HUES48 (cell line): ENCODE measurements around the gene CPN2.

Experiments
- H3K27ac ChIP-seq: one replicate; pipeline ENCODE4 v1.7.0; 2013; ENCODE audit warnings: low read depth, low read length, inconsistent platforms
- H3K27me3 ChIP-seq: 2 replicates; pipeline ENCODE4 v1.6.1; 2013; ENCODE audit warnings: mild to moderate bottlenecking, low read length; ENCODE audit not compliant: control insufficient read depth, insufficient read depth
- H3K36me3 ChIP-seq: 2 replicates; pipeline ENCODE4 v1.6.1; 2013; ENCODE audit warnings: low read length; ENCODE audit not compliant: control insufficient read depth, insufficient read depth
- H3K4me1 ChIP-seq: 2 replicates; pipeline ENCODE4 v1.6.1; 2013; ENCODE audit warnings: mild to moderate bottlenecking, low read length; ENCODE audit not compliant: control insufficient read depth, insufficient read depth
- H3K4me3 ChIP-seq: 2 replicates; pipeline ENCODE4 v1.5.1; 2013; ENCODE audit warnings: mild to moderate bottlenecking, low read depth, low read length
- H3K9ac ChIP-seq: 2 replicates; pipeline ENCODE4 v1.6.1; 2013; ENCODE audit warnings: mild to moderate bottlenecking, low read depth, low read length, moderate library complexity
- H3K9me3 ChIP-seq: 2 replicates; pipeline ENCODE4 v1.6.1; 2013; ENCODE audit warnings: low read length; ENCODE audit not compliant: control insufficient read depth, insufficient read depth

Gene CPN2

DNA sequence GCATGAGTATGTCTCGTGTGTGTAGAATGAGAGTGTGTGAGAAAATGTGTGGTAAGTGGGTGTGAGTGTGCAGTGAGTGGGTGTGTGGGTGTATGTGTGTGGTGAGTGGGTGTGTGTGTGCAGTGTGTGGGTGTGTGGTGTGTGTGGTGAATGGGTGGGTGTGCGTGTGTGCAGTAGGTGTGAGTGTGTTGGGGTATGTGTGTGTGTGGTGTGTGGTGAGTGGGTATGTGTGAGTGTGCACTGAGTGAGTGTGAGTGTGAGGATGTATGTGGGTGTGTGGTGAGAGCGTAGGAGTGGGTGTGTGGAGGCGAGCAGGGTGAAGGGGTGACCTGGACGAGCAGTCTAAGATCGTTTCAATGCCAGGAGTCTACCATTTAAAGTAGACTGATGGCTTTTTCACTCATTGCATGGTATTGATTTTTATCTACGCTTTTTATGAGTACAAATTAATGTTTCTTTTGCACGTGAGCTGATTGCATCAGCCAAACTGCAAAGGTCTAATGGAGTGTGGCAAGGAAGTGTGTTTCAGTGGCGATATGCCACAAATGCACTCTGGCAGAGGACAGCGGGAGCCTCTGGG, 1.6 kb upstream of the CPN2 start:
- H3K36me3 ChIP-seq = no peaks in the 10 kb centered on the region
- H3K4me1 ChIP-seq = no peaks in the 10 kb centered on the region
- H3K9me3 ChIP-seq = no peaks in the 10 kb centered on the region
- no peaks in the 10 kb centered on the region; the same call in 1 of the 2 replicates for H3K27me3 ChIP-seq
- no peak overlapping the region for H3K27ac ChIP-seq
- H3K4me3 ChIP-seq = no peak overlapping the region
- H3K9ac ChIP-seq = no peak overlapping the region

DNA sequence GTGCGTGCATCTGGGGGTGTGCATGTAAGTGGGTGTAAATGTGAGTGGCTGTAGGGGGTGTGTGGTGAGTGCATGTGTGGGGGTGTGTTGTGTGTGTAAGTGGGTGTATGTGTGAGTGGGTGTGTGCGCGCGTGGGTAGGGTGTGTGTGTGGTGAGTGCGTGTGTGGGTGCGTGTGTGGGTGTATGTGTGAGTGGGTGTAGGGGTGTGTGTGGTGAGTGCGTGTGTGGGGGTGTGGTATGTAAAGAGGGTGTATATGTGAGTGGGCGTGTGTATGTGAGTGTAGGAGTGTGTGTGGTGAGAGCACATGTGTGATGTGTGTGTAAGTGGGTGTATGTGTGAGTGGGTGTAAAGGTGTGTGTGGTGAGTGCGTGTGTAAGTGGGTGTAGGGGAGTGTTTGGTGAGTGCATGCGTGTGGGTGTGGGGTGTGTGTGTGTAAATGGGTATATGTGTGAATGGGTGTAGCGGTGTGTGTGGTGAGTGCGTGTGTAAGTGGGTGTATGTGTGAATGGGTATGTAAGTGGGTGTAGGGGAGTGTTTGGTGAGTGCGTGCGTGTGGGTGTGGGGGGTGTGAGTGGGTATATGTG, 916 bp upstream of the CPN2 start:
- Histone ChIP-seq H3K9me3 (no peaks in the 10 kb centered on the region), H3K4me1 (no peaks in the 10 kb centered on the region), H3K4me3 (no peak overlapping the region), H3K27ac (no peak overlapping the region), H3K27me3 (no peaks in the 10 kb centered on the region; the same call in 1 of the 2 replicates), H3K36me3 (no peaks in the 10 kb centered on the region), H3K9ac (no peak overlapping the region)

DNA sequence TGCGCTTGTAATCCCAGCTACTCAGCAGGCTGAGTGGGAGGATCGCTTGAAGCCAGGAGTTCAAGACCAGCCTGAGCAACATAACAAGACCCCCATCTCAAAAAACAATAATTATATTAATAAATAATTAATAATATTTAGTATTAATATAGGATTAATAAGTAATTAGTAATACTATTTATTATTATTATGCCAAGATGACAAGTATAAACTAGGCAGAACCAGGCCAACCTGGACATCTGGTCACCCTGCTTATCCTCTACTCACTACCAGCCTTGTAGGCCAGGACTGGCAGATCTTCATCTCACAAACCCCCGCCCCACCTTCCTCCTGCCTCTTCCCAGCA, 429 bp downstream of the CPN2 start:
- Histone ChIP-seq H3K36me3 (no peaks in the 10 kb centered on the region), H3K27me3 (no peaks in the 10 kb centered on the region; the same call in 1 of the 2 replicates), H3K9ac (no peak overlapping the region), H3K4me3 (no peak overlapping the region), H3K27ac (no peak overlapping the region), H3K4me1 (no peaks in the 10 kb centered on the region), H3K9me3 (no peaks in the 10 kb centered on the region)

DNA sequence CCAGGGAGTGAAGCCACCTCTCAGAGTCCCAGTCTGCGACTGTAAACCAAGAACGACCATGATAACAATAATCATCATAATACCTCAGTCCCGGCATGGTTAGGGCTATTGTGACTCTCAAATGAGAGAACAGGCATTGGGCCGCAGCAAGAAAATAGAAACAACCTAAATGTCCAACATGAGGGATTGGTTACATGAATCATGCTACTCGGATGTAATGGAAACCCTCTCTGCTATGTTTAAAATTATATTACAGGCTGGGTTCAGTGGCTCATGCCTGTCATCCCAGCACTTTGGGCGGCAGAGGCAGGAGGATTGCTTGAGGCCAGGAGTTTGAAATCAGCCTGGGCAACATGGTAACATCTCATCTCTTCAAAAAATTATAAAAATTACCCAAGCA, 2.8 kb downstream of the CPN2 start:
- H3K9ac ChIP-seq = no peak overlapping the region
- no peaks in the 10 kb centered on the region for H3K9me3 ChIP-seq
- H3K4me1 ChIP-seq = no peaks in the 10 kb centered on the region
- H3K27ac ChIP-seq = no peak overlapping the region
- no peaks in the 10 kb centered on the region for H3K36me3 ChIP-seq
- H3K27me3 ChIP-seq = peaks cover 4% of the 10 kb centered on the region
- no peak overlapping the region for H3K4me3 ChIP-seq

DNA sequence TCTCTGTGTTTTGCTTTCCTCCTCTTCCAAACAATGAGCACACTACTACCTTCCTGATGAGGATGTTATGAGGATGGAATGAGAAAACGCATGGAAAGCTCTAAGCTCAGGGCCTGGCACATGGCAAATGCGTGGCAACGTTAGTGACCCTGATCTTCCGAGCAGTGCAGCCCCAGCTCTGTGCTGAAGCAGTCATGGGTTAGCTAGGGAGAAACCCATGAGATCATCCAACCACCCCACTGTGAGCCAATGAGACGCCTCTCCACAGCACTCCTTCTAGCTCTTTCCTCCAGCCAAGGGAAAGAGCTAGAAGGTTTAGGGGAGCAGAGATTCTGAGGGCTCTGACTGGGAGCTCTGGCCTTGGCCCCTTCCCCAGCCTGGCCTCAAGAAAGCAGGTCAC, 4.5 kb downstream of the CPN2 start:
- Histone ChIP-seq H3K27me3 (peaks cover 15% of the 10 kb centered on the region), H3K27ac (no peak overlapping the region), H3K36me3 (no peaks in the 10 kb centered on the region), H3K9ac (no peak overlapping the region), H3K4me3 (no peak overlapping the region), H3K9me3 (no peaks in the 10 kb centered on the region), H3K4me1 (no peaks in the 10 kb centered on the region)

DNA sequence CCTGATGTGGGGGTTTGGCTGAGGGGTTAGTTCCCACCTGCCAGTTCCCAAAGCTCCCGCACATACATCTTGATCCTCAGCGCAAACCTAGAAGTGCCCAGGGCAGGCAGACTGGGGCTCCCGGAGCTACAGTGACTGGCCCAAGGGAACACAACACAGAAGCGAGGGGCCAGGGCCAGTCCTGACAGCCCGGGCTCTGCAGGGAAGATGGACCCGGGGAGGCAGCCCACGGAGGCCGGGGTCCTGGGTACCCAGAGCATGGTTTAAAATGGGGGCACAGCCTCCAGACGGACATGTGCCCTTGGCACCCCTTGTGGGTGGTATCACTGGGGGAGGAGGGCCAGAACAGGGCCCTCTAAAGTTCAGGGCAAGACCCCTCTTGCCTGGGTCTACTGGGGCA, 5.1 kb downstream of the CPN2 start:
- H3K4me1 ChIP-seq = peaks cover under 1% of the 10 kb centered on the region; the same call in 1 of the 2 replicates
- H3K36me3 ChIP-seq = no peaks in the 10 kb centered on the region
- H3K4me3 ChIP-seq = no peak overlapping the region
- no peaks in the 10 kb centered on the region for H3K9me3 ChIP-seq
- H3K27ac ChIP-seq = no peak overlapping the region
- no peak overlapping the region for H3K9ac ChIP-seq
- peaks cover 20% of the 10 kb centered on the region for H3K27me3 ChIP-seq

DNA sequence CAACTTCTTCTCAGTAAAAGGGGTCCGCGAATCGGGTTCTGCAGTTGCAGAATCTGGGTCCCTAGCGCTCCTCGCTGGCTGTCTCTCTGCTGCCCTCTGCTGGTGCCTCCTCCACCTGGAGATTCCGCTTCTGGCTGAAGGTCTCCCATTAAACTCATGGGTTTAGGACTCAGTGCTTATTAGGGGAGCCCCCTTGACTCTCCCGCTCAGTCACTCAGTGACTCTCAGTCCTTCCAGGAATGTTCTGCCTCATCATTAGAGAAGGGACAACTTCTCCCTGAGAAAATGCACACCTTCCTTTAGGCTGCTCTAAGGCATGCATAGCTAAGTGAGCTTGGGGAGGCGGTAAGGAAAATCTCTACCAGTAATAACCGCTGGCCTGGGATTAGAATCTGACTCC, 7.1 kb downstream of the CPN2 start:
- Histone ChIP-seq H3K4me3 (no peak overlapping the region), H3K4me1 (peaks cover 17% of the 10 kb centered on the region), H3K36me3 (no peaks in the 10 kb centered on the region), H3K9me3 (no peaks in the 10 kb centered on the region), H3K9ac (no peak overlapping the region), H3K27me3 (peaks cover 21% of the 10 kb centered on the region), H3K27ac (no peak overlapping the region)

DNA sequence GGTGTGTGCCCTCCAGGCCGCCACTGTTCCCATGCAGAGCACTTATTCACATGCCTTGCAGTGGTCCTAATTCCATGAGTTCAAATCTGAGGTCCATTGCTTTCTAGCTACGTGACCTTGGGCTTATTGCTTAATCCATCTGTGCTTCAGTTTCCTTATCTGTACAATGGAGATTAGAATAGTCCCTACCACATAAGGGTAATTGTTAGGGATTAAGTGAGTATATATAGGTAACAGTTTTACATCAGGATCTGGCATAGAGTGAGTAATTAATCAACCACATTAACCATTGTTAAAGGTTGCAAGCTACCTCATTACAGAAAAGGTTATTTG, 7.6 kb downstream of the CPN2 start:
- no peak overlapping the region for H3K4me3 ChIP-seq
- no peak overlapping the region for H3K9ac ChIP-seq
- no peaks in the 10 kb centered on the region for H3K36me3 ChIP-seq
- H3K4me1 ChIP-seq = peaks cover 17% of the 10 kb centered on the region
- no peak overlapping the region for H3K27ac ChIP-seq
- H3K27me3 ChIP-seq = peaks cover 21% of the 10 kb centered on the region
- no peaks in the 10 kb centered on the region for H3K9me3 ChIP-seq

DNA sequence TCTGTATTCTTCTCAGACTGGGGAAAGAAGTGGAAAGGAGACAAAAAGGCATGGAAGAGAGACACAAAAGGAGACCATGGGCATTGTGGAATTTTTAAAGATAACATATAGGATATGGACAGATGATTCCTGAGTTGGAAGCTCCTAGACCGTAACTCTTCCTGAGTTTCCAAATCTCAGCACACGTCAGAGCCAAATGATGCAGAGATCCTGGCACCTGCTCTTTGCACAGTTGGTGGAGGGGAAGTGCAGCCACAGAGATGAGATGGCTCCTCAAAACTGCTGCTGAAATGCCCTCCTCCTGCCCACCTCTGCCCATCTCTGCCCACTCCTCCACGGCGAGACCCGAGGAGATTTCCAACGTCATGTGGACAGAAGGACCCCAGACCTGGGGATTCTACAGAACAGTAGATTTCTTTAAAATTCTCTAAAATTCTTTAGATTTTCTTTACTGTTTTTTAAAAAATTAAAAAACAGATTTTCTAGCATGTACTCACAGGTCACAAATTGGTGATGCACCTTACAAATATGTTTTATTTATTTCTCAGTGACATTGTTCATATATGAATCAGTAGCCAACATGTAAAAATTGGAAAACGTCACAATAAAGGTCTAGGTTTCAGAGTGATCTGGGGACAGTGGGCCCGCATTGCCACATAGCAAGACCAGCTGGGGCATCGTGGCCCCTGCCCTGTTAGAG, 8.1 kb downstream of the CPN2 start:
- H3K27ac ChIP-seq = no peak overlapping the region
- peaks cover 17% of the 10 kb centered on the region for H3K4me1 ChIP-seq

DNA sequence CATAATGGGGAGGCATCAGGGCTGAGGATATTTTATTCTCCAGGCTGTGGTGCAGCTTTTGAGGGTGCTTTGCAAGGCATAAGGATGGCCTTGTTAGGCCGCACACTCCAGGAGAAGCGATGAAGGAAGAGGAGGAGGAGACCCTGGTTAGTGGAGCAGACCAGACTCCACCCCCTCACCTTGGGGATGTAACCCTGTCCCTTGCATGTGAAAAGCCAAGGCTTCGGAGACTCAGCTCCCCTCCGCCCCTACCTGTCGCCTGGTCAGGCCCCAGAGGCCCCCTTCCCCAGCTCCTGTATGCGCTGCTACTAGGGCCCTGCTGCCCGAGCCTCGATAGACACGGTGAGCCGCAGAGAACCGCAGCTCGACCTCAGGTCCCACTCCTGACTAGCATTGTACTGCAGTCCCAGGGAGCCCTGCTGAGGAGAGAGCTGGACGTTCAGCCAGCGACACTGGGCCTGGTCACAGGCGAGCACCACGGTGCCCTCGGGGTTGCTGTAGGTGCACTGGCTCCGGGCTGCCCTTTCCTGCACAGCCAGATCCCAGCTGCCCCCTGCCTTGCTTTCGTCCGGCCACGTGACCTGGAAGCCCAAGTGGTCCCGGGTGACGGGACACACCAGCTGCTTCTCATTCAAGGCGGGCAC, 10.2 kb downstream of the CPN2 start:
- Histone ChIP-seq H3K4me3 (no peak overlapping the region), H3K9ac (no peak overlapping the region), H3K4me1 (peaks cover 17% of the 10 kb centered on the region), H3K36me3 (no peaks in the 10 kb centered on the region), H3K27me3 (peaks cover 21% of the 10 kb centered on the region), H3K9me3 (no peaks in the 10 kb centered on the region), H3K27ac (no peak overlapping the region)

More for the DNA sequence above, 8.1 kb downstream of the CPN2 start:
- no peak overlapping the region for H3K9ac ChIP-seq
- H3K27me3 ChIP-seq = peaks cover 21% of the 10 kb centered on the region
- no peak overlapping the region for H3K4me3 ChIP-seq
- H3K9me3 ChIP-seq = no peaks in the 10 kb centered on the region
- no peaks in the 10 kb centered on the region for H3K36me3 ChIP-seq

DNA sequence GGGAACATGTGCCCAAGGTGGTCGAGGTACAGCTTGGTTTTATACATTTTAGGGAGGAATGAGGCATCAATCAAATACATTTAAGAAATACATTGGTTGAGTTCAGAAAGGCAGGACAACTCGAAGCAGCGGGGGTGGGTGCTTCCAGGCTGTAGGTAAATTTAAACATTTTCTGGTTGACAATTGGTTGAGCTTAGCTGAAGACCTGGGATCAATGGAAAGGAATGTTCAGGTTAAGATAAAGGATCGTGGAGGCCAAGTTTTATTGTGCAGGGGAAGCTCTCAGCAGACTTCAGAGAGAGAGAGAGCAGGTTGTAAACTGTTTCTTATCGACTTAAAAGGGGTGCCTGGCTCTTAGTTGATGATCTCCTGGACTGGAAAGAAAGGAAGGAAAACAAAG, 11.3 kb downstream of the CPN2 start:
- no peak overlapping the region for H3K4me3 ChIP-seq
- H3K36me3 ChIP-seq = no peaks in the 10 kb centered on the region
- no peak overlapping the region for H3K9ac ChIP-seq
- H3K27ac ChIP-seq = peak overlapping the region; percentile 58
- no peaks in the 10 kb centered on the region for H3K9me3 ChIP-seq
- H3K4me1 ChIP-seq = peaks cover 17% of the 10 kb centered on the region
- peaks cover 21% of the 10 kb centered on the region for H3K27me3 ChIP-seq
